C1 segment of cervical spinal cord (tissue), 14 donors: ENCODE measurements around the gene HUS1B.

Experiments
- DNase-seq, 14 donors: peaks; one replicate each; lab custom pipeline; 2025; lab: John Stamatoyannopoulos, UW

HUS1B gene

DNA sequence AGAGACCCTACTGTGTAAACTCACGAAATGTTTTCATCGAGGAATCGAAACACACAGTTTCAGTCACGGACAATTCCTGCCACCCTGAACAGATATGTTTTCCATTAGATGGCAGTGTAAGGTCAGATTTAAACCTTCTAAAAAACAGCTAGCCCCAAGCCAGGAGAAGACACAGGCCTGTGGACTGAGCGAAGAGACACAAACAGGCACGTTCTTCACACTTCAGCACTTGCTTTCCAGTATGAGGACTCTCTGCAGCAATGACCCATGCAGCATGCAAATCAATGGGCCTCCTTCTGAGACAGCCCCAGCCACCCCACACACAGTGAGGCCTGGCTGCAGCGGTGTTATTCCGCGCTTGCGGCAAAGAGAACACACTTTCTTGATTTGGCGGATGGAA is 31.9 kb downstream of the HUS1B start:
- peak in 2 of 14 donors; percentile 2 to 5 for DNase-seq

DNA sequence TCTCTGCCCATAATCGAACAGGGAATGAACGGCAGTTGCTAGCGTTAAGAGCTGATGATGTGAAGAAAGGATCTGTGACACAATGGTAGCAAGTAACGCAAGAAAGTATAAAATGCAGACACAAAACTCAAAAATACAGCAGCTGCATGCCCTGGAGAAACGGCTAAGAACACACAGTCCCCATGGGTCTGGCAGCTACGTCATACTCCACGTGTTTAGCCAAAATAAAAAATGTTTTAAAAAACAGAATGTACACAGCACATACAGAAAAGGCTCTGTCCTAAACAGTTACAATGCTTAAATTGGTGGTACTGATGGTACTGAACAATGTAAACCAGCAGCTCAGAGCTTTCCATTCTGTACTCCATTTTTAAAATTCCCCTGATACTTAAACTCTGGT is 34.4 kb downstream of the HUS1B start:
- no peak for DNase-seq

DNA sequence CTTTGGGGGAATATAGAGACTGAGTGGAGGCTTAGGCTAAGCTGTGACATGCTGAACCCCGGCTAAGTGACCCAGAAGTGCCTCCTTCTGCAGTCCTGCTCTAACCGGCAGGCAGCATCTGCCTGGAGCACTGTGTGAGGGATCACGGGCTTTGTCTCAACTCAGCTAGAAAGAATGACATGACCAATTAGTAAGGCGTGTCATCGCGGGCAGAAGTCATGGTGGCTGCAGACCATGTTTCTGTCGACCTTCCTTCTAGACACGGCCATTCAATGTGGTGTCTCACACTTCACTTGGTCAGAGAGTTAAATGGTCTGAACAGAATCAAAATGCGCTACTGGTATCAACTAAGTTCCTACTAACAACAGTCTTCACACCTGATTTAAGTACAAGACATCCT is 35.0 kb downstream of the HUS1B start:
- no peak for DNase-seq

DNA sequence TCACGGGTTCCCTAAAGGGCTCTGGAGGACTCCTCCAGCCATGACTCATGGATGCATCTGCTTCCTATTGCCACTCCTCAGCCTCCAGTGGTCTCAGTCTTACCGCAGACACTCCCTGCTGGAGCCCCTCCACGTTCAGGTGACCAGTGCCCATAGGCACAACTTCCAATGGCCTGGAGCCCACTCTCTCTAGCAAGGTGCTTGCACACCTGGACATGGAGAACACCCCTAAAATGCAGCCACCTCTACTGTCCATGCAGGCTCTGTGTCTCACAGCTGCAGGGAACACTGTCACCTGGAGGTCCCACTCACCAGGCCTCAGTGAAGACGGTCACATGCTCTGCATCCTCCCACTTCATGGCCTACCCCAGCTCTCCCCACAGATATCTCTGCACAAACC is 36.0 kb downstream of the HUS1B start:
- no peak for DNase-seq

DNA sequence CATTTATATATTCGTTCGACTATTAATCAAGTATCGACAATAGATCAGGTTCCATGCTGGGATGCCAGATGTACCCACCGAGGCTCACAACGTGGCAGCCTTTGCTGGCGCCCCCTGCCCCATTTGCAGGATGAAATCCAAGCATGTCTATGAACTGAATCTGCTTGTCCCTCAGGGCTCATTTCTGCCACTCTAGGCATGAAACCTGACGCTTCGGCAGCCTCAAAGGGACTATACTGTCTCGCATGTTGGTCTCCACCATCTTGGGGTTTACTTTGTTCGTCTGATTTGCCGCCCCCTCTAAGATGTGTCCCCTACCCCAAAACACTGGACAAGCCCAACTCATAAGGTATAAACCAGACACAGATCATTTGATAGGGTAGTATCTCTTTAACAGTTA is 36.7 kb downstream of the HUS1B start:
- DNase-seq: no peak

DNA sequence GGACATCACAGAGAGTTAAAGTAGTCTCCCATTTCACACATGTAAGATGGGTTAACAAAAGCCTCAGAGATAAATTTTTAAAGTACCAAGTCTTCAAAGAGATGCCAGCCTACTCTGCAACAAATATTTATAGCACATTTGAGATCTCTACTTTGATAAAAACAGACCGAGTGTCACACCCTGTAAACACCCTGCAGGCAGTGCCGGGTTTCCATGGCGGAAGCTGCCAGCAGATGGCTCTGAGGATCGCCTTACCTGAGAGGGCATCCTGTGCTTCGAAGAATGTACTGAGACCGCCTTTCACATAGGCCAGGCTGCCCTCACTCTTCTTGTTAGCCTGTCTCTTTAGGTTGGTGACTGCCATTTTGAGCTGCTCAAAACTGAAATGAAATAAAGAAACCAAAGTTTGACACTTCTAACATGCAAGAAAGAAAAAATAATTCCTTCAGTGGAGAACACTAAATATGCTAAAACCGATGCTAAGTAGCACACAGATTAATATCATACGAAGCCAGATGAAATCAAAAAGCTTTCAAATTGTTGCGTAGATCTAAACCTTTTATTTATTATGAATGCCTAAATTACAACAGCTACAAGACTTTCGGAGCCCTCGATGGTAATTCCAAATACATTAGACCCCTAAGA is 39.3 kb downstream of the HUS1B start:
- peak in 1 of 14 donors; percentile 17 for DNase-seq

DNA sequence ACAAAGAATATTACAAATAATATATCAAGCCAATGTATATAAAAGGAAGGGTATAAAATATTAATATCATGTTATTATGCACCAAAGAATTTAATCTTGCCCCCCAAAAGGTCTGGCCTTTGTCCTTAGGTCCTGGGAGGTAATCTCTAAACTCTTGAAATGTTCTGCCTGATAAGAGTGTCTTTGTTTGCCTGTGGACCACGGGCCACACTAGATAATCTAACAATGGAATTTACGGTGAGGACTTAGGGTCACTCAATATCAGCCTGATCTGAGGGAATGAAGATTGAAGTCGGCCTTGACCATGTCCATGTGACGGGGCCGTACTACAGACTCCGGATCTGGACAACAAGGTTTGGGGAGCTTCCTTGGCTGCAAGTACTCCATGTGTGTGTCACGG is 42.9 kb downstream of the HUS1B start:
- no peak for DNase-seq

DNA sequence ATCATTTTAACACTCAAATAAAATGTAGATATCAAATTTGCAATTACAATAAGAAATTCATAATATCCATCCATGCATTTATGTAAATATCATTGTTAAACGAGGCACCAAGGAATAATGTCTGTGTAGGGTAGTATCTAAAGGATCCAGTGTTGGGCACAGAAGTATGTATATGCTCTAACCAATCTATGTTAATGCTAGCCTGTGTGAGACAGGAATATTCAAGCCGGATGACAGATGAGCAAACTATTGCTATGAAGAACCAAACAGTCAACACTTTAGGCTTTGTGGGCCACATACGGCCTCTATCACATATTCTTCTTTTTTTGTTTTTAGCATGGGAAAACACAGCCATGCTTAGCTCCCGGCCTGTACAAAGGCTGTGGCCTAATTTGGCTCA is 45.0 kb downstream of the HUS1B start:
- DNase-seq: no peak

DNA sequence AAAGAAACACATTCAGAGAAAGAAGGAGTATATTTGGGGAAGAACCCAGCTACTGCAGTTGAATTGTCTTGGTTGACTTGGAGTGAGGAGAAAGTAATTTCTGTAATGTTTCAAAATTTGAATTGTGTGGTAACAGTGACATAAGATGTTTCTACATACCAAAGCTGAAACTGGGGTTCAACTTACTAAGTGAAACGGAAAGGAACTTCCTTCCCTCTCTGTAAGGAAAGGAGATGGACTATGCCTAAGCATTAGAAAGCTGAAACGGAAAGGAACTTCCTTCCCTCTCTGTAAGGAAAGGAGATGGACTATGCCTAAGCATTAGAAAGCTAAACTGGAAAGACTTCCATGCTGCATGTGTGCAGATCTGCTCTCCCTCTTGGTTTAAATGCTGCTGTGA is 46.0 kb downstream of the HUS1B start:
- no peak for DNase-seq

DNA sequence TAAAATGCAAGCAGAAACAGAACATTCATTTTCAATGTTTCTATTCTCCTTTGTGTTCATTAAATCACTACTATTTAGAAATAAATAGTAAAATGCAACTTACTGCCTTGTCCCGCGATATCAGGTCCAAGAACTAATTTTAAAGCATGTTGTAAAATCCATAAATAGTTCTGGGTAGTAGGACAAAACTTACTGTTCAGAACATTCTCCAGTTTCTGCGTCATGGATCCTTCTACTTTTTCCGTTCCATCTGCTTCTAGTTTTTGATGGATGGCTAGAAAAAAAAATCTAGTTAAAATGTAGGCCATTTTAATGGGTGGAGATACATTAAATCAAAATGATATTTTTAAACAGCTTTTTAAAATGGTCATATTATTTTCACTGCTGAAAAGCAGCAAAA is 47.0 kb downstream of the HUS1B start:
- DNase-seq: no peak

DNA sequence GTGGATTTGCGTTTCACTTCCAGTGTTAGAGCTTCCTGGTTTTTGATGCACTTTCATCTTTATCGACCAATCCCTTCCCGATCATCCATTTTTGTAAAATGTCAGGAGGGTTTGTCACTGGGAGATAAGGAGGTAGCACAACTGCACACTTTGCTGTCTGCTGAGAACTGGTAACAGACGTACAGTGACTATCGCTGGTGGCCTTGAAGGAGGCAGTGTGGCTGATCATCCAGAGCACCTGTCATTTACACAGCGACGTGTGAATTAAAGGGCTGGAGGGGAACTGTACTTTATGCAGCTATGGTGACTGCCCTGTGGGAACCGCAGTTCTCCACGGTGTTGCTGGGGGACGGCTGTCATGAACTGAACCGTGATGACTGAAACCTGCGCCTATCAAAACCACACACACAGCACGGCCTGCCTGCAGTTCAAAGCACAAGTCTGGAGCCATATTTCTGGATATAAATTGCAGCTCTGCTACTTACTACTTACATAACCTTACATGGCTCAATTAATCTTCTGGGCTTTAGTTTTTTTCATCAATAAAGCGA is 50.0 kb downstream of the HUS1B start:
- DNase-seq: no peak
